HEK293 (cell line): Measurements from ENCODE around the gene TNMD.
A peak's percentile ranks its signal among the peaks of the same experiment; 100 is the strongest.

Experiments used
- CTCF ChIA-PET: fragments of 350-600 bp; formaldehyde crosslinking; extraction: SDS; loops from one replicate; lab custom pipeline; 2021; ENCODE audit warnings: antibody characterized with exemption; lab: Yijun Ruan, JAX
- POLR2A ChIA-PET: fragments of 300-600 bp; formaldehyde crosslinking; extraction: SDS; loops from one replicate; lab custom pipeline; 2020; ENCODE audit warnings: antibody characterized with exemption, inconsistent platforms; lab: Yijun Ruan, JAX
- H3K27ac ChIP-seq: fragments of 200-500 bp; sonication (Bioruptor generic); 2 replicates; pipeline ENCODE4 v1.5.1; 2014; ENCODE audit warnings: low read depth, low read length, control low read depth, inconsistent platforms; ENCODE audit errors: extremely low read depth
- H3K36me3 ChIP-seq, 2 experiments: fragments of 200-500 bp in 1 of 2; sonication (Bioruptor generic) in 1 of 2; 1 replicate in 1 of 2; 2 replicates in 1 of 2; pipeline ENCODE4 v1.5.1; 2014 to 2017; ENCODE audit warnings: inconsistent platforms in 2 of 2, low read length in 2 of 2; ENCODE audit not compliant: control insufficient read depth in 2 of 2, insufficient read depth in 1 of 2
- H3K4me1 ChIP-seq: fragments of 200-500 bp; sonication (Bioruptor generic); 2 replicates; pipeline ENCODE4 v1.5.1; 2014; ENCODE audit warnings: mild to moderate bottlenecking, low read length, inconsistent platforms; ENCODE audit not compliant: control insufficient read depth, insufficient read depth
- H3K4me3 ChIP-seq: 2 replicates; pipeline ENCODE4 v1.5.1; 2011; ENCODE audit warnings: low read depth, mild to moderate bottlenecking, control low read depth, low read length, moderate library complexity
- H3K9me3 ChIP-seq: fragments of 200-500 bp; sonication (Bioruptor generic); 2 replicates; pipeline ENCODE4 v1.5.1; 2014; ENCODE audit warnings: low read depth, low read length, inconsistent platforms; ENCODE audit not compliant: control insufficient read depth, insufficient read depth
- BCL6B ChIP-seq: fragments of 450-650 bp; formaldehyde crosslinking; IDR thresholded peaks from 2 replicates; pipeline ENCODE4 v1.5.1; 2017; ENCODE audit warnings: missing biosample characterization, missing genetic modification characterization
- GLI2 ChIP-seq: fragments of 450-650 bp; formaldehyde crosslinking; IDR thresholded peaks from 2 replicates; pipeline ENCODE4; 2017; ENCODE audit warnings: missing biosample characterization, missing genetic modification characterization, low read depth, borderline replicate concordance
- GLIS1 ChIP-seq: fragments of 450-650 bp; formaldehyde crosslinking; IDR thresholded peaks from 2 replicates; pipeline ENCODE4 v1.5.1; 2016; ENCODE audit warnings: missing biosample characterization, missing genetic modification characterization
- MZF1 ChIP-seq: fragments of 450-650 bp; formaldehyde crosslinking; IDR thresholded peaks from 2 replicates; pipeline ENCODE4 v1.5.1; 2017; ENCODE audit warnings: missing biosample characterization, missing genetic modification characterization, borderline replicate concordance
- TSHZ1 ChIP-seq: fragments of 450-650 bp; formaldehyde crosslinking; IDR thresholded peaks from 2 replicates; pipeline ENCODE4 v1.5.1; 2016; ENCODE audit warnings: missing biosample characterization, missing genetic modification characterization, borderline replicate concordance
- ZNF26 ChIP-seq: fragments of 450-650 bp; formaldehyde crosslinking; IDR thresholded peaks from 2 replicates; pipeline ENCODE4 v1.5.1; 2016; ENCODE audit warnings: missing biosample characterization, missing genetic modification characterization
- ZNF280D ChIP-seq: fragments of 450-650 bp; formaldehyde crosslinking; IDR thresholded peaks from 2 replicates; pipeline ENCODE4 v1.5.1; 2016; ENCODE audit warnings: missing biosample characterization, missing genetic modification characterization
- ZNF404 ChIP-seq: fragments of 450-650 bp; formaldehyde crosslinking; IDR thresholded peaks from 2 replicates; pipeline ENCODE4 v1.5.1; 2017; ENCODE audit warnings: missing biosample characterization, missing genetic modification characterization
- ZNF558 ChIP-seq: fragments of 450-650 bp; formaldehyde crosslinking; IDR thresholded peaks from 2 replicates; pipeline ENCODE4 v1.5.1; 2016; ENCODE audit warnings: missing biosample characterization, missing genetic modification characterization
- ZNF561 ChIP-seq: fragments of 450-650 bp; IDR thresholded peaks from 2 replicates; pipeline ENCODE4 v1.5.1; 2018; ENCODE audit warnings: missing biosample characterization, missing genetic modification characterization, borderline replicate concordance
- ZNF624 ChIP-seq: fragments of 450-650 bp; formaldehyde crosslinking; IDR thresholded peaks from 2 replicates; pipeline ENCODE4 v1.5.1; 2017; ENCODE audit warnings: missing biosample characterization, missing genetic modification characterization
- ZNF654 ChIP-seq: fragments of 450-650 bp; formaldehyde crosslinking; IDR thresholded peaks from 2 replicates; pipeline ENCODE4 v1.5.1; 2016; ENCODE audit warnings: low read depth, missing biosample characterization, missing genetic modification characterization
- ZNF701 ChIP-seq: fragments of 450-650 bp; formaldehyde crosslinking; IDR thresholded peaks from 2 replicates; pipeline ENCODE4 v1.5.1; 2016; ENCODE audit warnings: missing biosample characterization, missing genetic modification characterization

Gene TNMD

GRCh38 chrX:100635040-100635439 lies 50.3 kb downstream of the TNMD start:
- ChIA-PET POLR2A (no interaction called here), CTCF (interaction anchor here (0.7 to 1.0 kb wide), 2 partner anchors 37 to 761 kb away, joined by 3 to 6 read pairs; no protein-coding TSS in a partner anchor)
- TF ChIP-seq GLIS1 (tag by site-specific recombination) = no peak
- TF ChIP-seq TSHZ1 (tag by site-specific recombination) = no peak
- no peak for TF ChIP-seq ZNF558 (tag by site-specific recombination)
- TF ChIP-seq BCL6B (tag by site-specific recombination) = no peak
- TF ChIP-seq ZNF701 (tag by site-specific recombination) = no peak
- TF ChIP-seq ZNF280D = no peak
- TF ChIP-seq ZNF26 (tag by site-specific recombination) = no peak
- Histone ChIP-seq H3K36me3 (peaks cover 15 to 44% of the 10 kb centered on the region in 2 experiments), H3K4me3 (no peak overlapping the region), H3K4me1 (no peaks in the 10 kb centered on the region), H3K27ac (no peak overlapping the region), H3K9me3 (no peaks in the 10 kb centered on the region)

- POLR2A ChIA-PET = interaction anchor here (1.6 kb wide), 1 partner anchor 21 kb away, joined by 6 read pairs; no protein-coding TSS in a partner anchor
- Histone ChIP-seq H3K27ac (peak overlapping the region; percentile 67; the same call in 1 of the 2 replicates), H3K36me3 (peaks cover 15 to 35% of the 10 kb centered on the region in 2 experiments), H3K4me3 (peak overlapping the region; percentile 62), H3K4me1 (no peaks in the 10 kb centered on the region), H3K9me3 (no peaks in the 10 kb centered on the region)
- CTCF ChIA-PET = interaction anchor here (0.5 to 2.5 kb wide), 7 partner anchors 9 to 170 kb away, joined by 3 to 16 read pairs (median 5); no protein-coding TSS in a partner anchor
- TF ChIP-seq ZNF624 (tag by site-specific recombination) = no peak
- TF ChIP-seq GLI2 (tag by site-specific recombination) = no peak
- 0 out of 2 replicates have a peak, but pooled peaks have one; percentile 3 for TF ChIP-seq ZNF561 (tag by site-specific recombination)
- no peak for TF ChIP-seq ZNF404
- TF ChIP-seq ZNF654 (tag by site-specific recombination) = no peak
- no peak for TF ChIP-seq MZF1 (tag by site-specific recombination)
Measured at GRCh38 chrX:100635989-100636320, 51.2 kb downstream of the TNMD start.
